ENCODE data around the gene CD47.

- TF ChIP-seq CTCF (IDR thresholded peaks at IDR 0.05) = no peak
- TF ChIP-seq REST (IDR thresholded peaks at IDR 0.05; ENCODE audit: insufficient read depth in 1 of 2, low read depth in 2 of 2, low read length in 1 of 2) = no peak
- no peak for TF ChIP-seq POLR2AphosphoS5 (IDR thresholded peaks at IDR 0.05; ENCODE audit: low read depth, low read length)
These were observed 6.6 kb upstream of the CD47 start for GRCh38 chr3:108097322-108098002.

Data from Panc1 (cell line).